WTC11 (cell line): ENCODE measurements around the gene UGT8. TPM values are rescaled to one million over a fixed set of nuclear protein-coding genes. Genes with fewer than 3 reads are reported as not detected.
"Not testable (repeated sequence)": the region's sequence is repeated elsewhere in the genome, so short reads cannot be mapped to it uniquely, and the experiment has no call there.

ENCODE experiments used
- ATAC-seq: fragments of 200-7000 bp; cut with Tn5 transposase; 2 replicates; pipeline ENCODE4 v1.10.0; 2021; ENCODE audit warnings: mild to moderate bottlenecking, moderate library complexity
- CTCF ChIA-PET: fragments of 300-600 bp; sonication (Branson Sonifier 250); formaldehyde crosslinking; loops from one replicate; lab custom pipeline; 2021; ENCODE audit warnings: antibody characterized with exemption; lab: Charles Lee
- POLR2A ChIA-PET: fragments of 350-600 bp; sonication (Branson Sonifier 250); formaldehyde crosslinking; loops from one replicate; lab custom pipeline; 2021; ENCODE audit warnings: antibody characterized with exemption; lab: Charles Lee
- DNase-seq: peaks from one replicate; pipeline ENCODE4 v3.0.0; 2021; ENCODE audit warnings: low spot score
- H3K27ac Mint-ChIP-seq: 2 replicates; pipeline ENCODE4 v1.8.0; 2021; ENCODE audit warnings: mixed read lengths
- H3K27me3 Mint-ChIP-seq: 2 replicates; pipeline ENCODE4 v1.8.0; 2021; ENCODE audit warnings: low read depth, mild to moderate bottlenecking, moderate library complexity, mixed read lengths
- H3K36me3 Mint-ChIP-seq: 2 replicates; pipeline ENCODE4 v1.8.0; 2021; ENCODE audit warnings: mixed read lengths
- H3K4me1 Mint-ChIP-seq: 2 replicates; pipeline ENCODE4 v1.8.0; 2022; ENCODE audit warnings: mixed read lengths
- H3K4me3 Mint-ChIP-seq: 2 replicates; pipeline ENCODE4 v1.8.0; 2021; ENCODE audit warnings: mild to moderate bottlenecking, moderate library complexity, mixed read lengths
- H3K9me3 Mint-ChIP-seq: 2 replicates; pipeline ENCODE4 v1.8.0; 2021; ENCODE audit warnings: mixed read lengths
- ATF1 ChIP-seq: sonication (generic); formaldehyde crosslinking; IDR thresholded peaks from 2 replicates; pipeline ENCODE4 v1.8.1; 2023; ENCODE audit warnings: mild to moderate bottlenecking, moderate library complexity, missing genetic modification reagents
- CBFB ChIP-seq: sonication (generic); formaldehyde crosslinking; IDR thresholded peaks from 2 replicates; pipeline ENCODE4 v1.8.1; 2022; ENCODE audit warnings: mild to moderate bottlenecking, low read depth, missing genetic modification reagents
- E2F4 ChIP-seq: sonication (generic); formaldehyde crosslinking; IDR thresholded peaks from 2 replicates; pipeline ENCODE4 v1.8.1; 2022; ENCODE audit warnings: low read depth, mild to moderate bottlenecking, moderate library complexity, missing genetic modification reagents, borderline replicate concordance
- FOXP1 ChIP-seq: sonication (generic); formaldehyde crosslinking; IDR thresholded peaks from 2 replicates; pipeline ENCODE4 v1.8.0; 2022; ENCODE audit warnings: missing genetic modification reagents, mild to moderate bottlenecking, moderate library complexity, borderline replicate concordance
- GABPB1 ChIP-seq: sonication (generic); formaldehyde crosslinking; IDR thresholded peaks from 2 replicates; pipeline ENCODE4 v1.8.1; 2023; ENCODE audit warnings: mild to moderate bottlenecking, missing genetic modification reagents
- HMGA2 ChIP-seq: fragments of 250-450 bp; sonication (Bioruptor Pico); IDR thresholded peaks from 2 replicates; pipeline ENCODE4 v1.4.0; 2021; ENCODE audit warnings: mild to moderate bottlenecking, moderate library complexity
- JUN ChIP-seq: sonication (generic); formaldehyde crosslinking; IDR thresholded peaks from 2 replicates; pipeline ENCODE4 v1.8.0; 2023; ENCODE audit warnings: mild to moderate bottlenecking, missing genetic modification reagents
- MAX ChIP-seq: sonication (generic); formaldehyde crosslinking; IDR thresholded peaks from 2 replicates; pipeline ENCODE4 v1.8.0; 2022; ENCODE audit warnings: mild to moderate bottlenecking, missing genetic modification reagents
- OVOL2 ChIP-seq: fragments of 250-450 bp; sonication (Bioruptor Pico); IDR thresholded peaks from 2 replicates; pipeline ENCODE4 v1.9.0; 2021; ENCODE audit warnings: mild to moderate bottlenecking, borderline replicate concordance
- PRRX2 ChIP-seq: fragments of 250-450 bp; sonication (Bioruptor Pico); IDR thresholded peaks from 2 replicates; pipeline ENCODE4 v1.8.0; 2021; ENCODE audit warnings: mild to moderate bottlenecking
- RELA ChIP-seq: sonication (generic); formaldehyde crosslinking; IDR thresholded peaks from 2 replicates; pipeline ENCODE4 v1.8.1; 2022; ENCODE audit warnings: missing genetic modification reagents, mild to moderate bottlenecking, borderline replicate concordance
- SMAD4 ChIP-seq: sonication (generic); formaldehyde crosslinking; IDR thresholded peaks from 2 replicates; pipeline ENCODE4 v1.8.0; 2022; ENCODE audit warnings: mild to moderate bottlenecking, missing genetic modification reagents
- SP1 ChIP-seq: sonication (generic); formaldehyde crosslinking; conservative IDR thresholded peaks from 2 replicates; pipeline ENCODE4 v1.8.1; 2022; ENCODE audit warnings: missing genetic modification reagents
- TP53 ChIP-seq: sonication (generic); formaldehyde crosslinking; IDR thresholded peaks from 2 replicates; pipeline ENCODE4 v1.8.1; 2023; ENCODE audit warnings: mild to moderate bottlenecking, missing genetic modification reagents
- ZNF138 ChIP-seq: sonication (generic); formaldehyde crosslinking; conservative IDR thresholded peaks from 2 replicates; pipeline ENCODE4 v1.8.1; 2022; ENCODE audit warnings: mild to moderate bottlenecking, moderate library complexity, missing genetic modification reagents
- ZNF317 ChIP-seq: sonication (generic); formaldehyde crosslinking; IDR thresholded peaks from 2 replicates; pipeline ENCODE4 v1.8.1; 2023; ENCODE audit warnings: low read depth, mild to moderate bottlenecking, moderate library complexity, missing genetic modification reagents, borderline replicate concordance
- ZNF423 ChIP-seq: fragments of 250-450 bp; sonication (Bioruptor Pico); IDR thresholded peaks from 2 replicates; pipeline ENCODE4 v2.1.2; 2022; ENCODE audit warnings: mild to moderate bottlenecking, moderate library complexity
- ZNF512 ChIP-seq: sonication (generic); formaldehyde crosslinking; IDR thresholded peaks from 2 replicates; pipeline ENCODE4 v1.8.1; 2022; ENCODE audit warnings: missing genetic modification reagents, borderline replicate concordance
- total RNA-seq: library from RNA; stranded (reverse); gene quantifications from 3 replicates; pipeline ENCODE4 v1.2.3, GENCODE V29; 2021
- TF ChIP-seq, protein P1 (sequence below): sonication (generic); formaldehyde crosslinking; IDR thresholded peaks from 2 replicates; pipeline ENCODE4 v1.8.0; 2022; ENCODE audit warnings: mild to moderate bottlenecking, missing genetic modification reagents
- TF ChIP-seq, protein P2 (sequence below): sonication (generic); formaldehyde crosslinking; IDR thresholded peaks from 2 replicates; pipeline ENCODE4 v1.8.0; 2022; ENCODE audit warnings: mild to moderate bottlenecking, missing genetic modification reagents

Gene UGT8
- total RNA-seq, 1 experiment from 2014 or later, result 30.8 TPM

DNA sequence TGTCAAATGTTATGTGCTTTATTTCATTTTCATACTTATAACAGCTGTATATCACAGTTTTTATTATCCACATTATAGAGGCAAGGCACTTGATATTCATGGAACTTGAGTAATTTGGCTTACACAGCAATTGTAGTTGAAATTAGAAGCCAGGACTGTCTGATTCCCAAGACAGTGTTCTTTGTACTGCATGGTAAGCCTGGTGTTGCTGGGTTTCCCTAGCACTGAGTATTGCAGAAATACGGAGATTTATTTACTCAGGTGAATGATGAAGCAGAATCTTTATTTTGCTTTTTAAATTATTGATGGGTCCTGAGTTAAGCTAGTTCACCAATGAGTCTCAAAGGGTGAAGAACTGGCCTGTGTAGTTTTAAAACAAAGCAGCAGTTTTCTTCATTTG, 70.0 kb downstream of the UGT8 start:
- Mint-ChIP-seq H3K4me1 (no peaks in the 10 kb centered on the region), H3K27me3 (no peaks in the 10 kb centered on the region), H3K4me3 (no peak overlapping the region), H3K9me3 (no peaks in the 10 kb centered on the region)
- ATAC-seq (no peak), DNase-seq (no peak)
- TF ChIP-seq SP1 (CRISPR knock-in tag) (no peak), JUN (CRISPR knock-in tag) (no peak), E2F4 (CRISPR knock-in tag) (no peak), HMGA2 (CRISPR knock-in tag) (no peak), ZNF423 (CRISPR knock-in tag) (no peak), ZNF317 (CRISPR knock-in tag) (no peak), ATF1 (no peak), FOXP1 (CRISPR knock-in tag) (no peak), CBFB (CRISPR knock-in tag) (no peak), RELA (CRISPR knock-in tag) (no peak)
- TF ChIP-seq, protein P1, sequence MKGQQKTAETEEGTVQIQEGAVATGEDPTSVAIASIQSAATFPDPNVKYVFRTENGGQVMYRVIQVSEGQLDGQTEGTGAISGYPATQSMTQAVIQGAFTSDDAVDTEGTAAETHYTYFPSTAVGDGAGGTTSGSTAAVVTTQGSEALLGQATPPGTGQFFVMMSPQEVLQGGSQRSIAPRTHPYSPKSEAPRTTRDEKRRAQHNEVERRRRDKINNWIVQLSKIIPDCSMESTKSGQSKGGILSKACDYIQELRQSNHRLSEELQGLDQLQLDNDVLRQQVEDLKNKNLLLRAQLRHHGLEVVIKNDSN (CRISPR knock-in tag), result no peak
- TF ChIP-seq, all 79 proteins: peak for 0
- Mint-ChIP-seq H3K27ac (no peak overlapping the region), H3K36me3 (peaks cover 58% of the 10 kb centered on the region)
- ChIA-PET CTCF (interaction anchor here (1.2 kb wide), 1 partner anchor 9 kb away, joined by 3 read pairs; no protein-coding TSS in a partner anchor), POLR2A (no interaction called here)

DNA sequence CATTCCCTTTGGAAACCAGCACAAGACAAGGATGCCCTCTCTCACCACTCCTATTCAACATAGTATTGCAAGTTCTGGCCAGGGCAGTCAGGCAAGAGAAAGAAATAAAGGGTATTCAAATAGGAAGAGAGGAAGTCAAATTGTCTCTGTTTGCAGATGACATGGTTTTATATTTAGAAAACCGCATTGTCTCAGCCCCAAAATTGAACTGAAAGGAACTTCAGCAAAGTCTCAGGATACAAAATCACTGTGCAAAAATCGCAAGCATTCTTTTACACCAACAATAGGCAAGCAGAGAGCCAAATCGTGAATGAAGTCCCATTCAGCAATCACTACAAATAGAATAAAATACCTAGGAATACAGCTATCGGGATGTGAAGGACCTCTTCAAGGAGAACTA, 72.1 kb downstream of the UGT8 start:
- ATAC-seq, POLR2A ChIA-PET, H3K27me3 Mint-ChIP-seq: not testable (repeated sequence)

DNA sequence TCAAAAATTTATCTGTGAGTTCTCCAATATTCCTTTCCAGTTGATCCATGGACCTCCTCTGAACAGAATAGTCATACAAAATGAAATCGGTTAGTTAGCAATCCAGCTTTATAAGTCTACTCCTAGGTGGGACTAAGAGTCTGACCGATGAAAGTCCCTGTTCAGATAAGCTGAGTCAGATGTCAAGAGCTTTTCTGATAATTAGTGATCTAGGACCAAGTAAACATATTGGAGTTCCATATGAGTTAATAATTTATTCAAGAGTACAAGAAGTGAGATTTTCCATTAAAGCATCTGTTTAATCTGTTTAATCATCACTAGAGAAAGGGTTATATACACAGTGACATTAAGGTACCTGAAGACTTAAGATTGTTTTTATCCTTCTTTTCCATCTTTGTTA, 74.7 kb downstream of the UGT8 start:
- Mint-ChIP-seq H3K4me3 (no peak overlapping the region), H3K9me3 (no peaks in the 10 kb centered on the region), H3K27me3 (no peaks in the 10 kb centered on the region), H3K4me1 (no peaks in the 10 kb centered on the region), H3K27ac (no peak overlapping the region), H3K36me3 (peaks cover 29% of the 10 kb centered on the region)
- no peak for ATAC-seq
- DNase-seq, result no peak
- ChIA-PET POLR2A (no interaction called here), CTCF (no interaction called here)
- TF ChIP-seq PRRX2 (CRISPR knock-in tag) (no peak), ZNF423 (CRISPR knock-in tag) (no peak), MAX (CRISPR knock-in tag) (no peak)

More for the DNA sequence above, 72.1 kb downstream of the UGT8 start:
- H3K4me3 Mint-ChIP-seq, H3K4me1 Mint-ChIP-seq, DNase-seq, H3K9me3 Mint-ChIP-seq, CTCF ChIA-PET, H3K27ac Mint-ChIP-seq: not testable (repeated sequence)
- H3K36me3 Mint-ChIP-seq, result peaks cover 42% of the 10 kb centered on the region

DNA sequence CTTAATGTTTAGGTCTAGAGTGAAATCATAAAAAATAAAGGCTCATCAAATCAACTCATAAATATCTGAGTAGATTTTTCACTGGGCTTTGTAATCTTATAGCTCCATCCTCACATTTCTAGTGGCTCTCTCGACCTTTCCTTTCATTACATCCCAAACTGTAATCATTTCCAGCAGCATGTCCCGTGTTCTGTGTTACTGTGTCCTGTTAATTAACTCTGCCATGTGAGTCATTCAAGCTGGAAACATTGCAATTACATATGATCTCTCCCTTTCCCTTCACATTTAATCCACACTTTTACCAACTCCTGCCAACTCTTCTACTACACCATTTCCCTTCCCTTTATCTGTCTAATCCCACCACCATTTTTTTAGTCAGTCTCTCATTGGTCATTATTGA, 75.5 kb downstream of the UGT8 start:
- TF ChIP-seq SMAD4 (CRISPR knock-in tag) (no peak), GABPB1 (CRISPR knock-in tag) (no peak), ZNF138 (no peak), ZNF512 (CRISPR knock-in tag) (no peak), TP53 (no peak), OVOL2 (no peak)
- TF ChIP-seq, protein P2, sequence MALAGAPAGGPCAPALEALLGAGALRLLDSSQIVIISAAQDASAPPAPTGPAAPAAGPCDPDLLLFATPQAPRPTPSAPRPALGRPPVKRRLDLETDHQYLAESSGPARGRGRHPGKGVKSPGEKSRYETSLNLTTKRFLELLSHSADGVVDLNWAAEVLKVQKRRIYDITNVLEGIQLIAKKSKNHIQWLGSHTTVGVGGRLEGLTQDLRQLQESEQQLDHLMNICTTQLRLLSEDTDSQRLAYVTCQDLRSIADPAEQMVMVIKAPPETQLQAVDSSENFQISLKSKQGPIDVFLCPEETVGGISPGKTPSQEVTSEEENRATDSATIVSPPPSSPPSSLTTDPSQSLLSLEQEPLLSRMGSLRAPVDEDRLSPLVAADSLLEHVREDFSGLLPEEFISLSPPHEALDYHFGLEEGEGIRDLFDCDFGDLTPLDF, result no peak
- TF ChIP-seq, all 79 proteins: peak for 0
- Mint-ChIP-seq H3K27me3 (no peaks in the 10 kb centered on the region), H3K4me3 (no peak overlapping the region), H3K27ac (no peak overlapping the region), H3K9me3 (no peaks in the 10 kb centered on the region), H3K4me1 (no peaks in the 10 kb centered on the region), H3K36me3 (peaks cover 29% of the 10 kb centered on the region)
- CTCF ChIA-PET, result no interaction called here
- DNase-seq, result no peak
- ATAC-seq, result no peak
- POLR2A ChIA-PET, result no interaction called here
